Vagina (tissue), 2 donors: Measurements from ENCODE around the gene GPR176.

ENCODE experiments used
- CTCF ChIP-seq, 3 experiments: fragments of 450-650 bp in 2 of 3; fragments of 200-600 bp in 1 of 3; sonication (generic) in 1 of 3; IDR thresholded peaks; one replicate each; pipeline ENCODE4 v1.5.1; 2017 to 2019; ENCODE audit warnings: antibody characterized with exemption in 3 of 3, mild to moderate bottlenecking in 2 of 3, moderate library complexity in 2 of 3
- POLR2A ChIP-seq, 2 donors: fragments of 450-650 bp; IDR thresholded peaks; one replicate each; pipeline ENCODE4 v1.6.1; 2017; ENCODE audit warnings: antibody characterized with exemption in 2 of 2, mild to moderate bottlenecking in 2 of 2, moderate library complexity in 2 of 2

- TF ChIP-seq CTCF (IDR thresholded peaks at IDR 0.05) (no peak), POLR2A (IDR thresholded peaks at IDR 0.05) (no peak)
Measured at GRCh38 chr15:39884351-39884750, 35.7 kb downstream of the GPR176 start.
